ENCODE measurements around the gene ZNF732. TPM values are rescaled to one million over a fixed set of nuclear protein-coding genes. Genes with fewer than 3 reads are reported as not detected.

ZNF732 gene
- total and polyA plus RNA-seq, 2 of the 8 experiments (the other 6 are each of a cell fraction or from before 2014, with no cell fraction given): 1.9 to 35.7 TPM

DNA sequence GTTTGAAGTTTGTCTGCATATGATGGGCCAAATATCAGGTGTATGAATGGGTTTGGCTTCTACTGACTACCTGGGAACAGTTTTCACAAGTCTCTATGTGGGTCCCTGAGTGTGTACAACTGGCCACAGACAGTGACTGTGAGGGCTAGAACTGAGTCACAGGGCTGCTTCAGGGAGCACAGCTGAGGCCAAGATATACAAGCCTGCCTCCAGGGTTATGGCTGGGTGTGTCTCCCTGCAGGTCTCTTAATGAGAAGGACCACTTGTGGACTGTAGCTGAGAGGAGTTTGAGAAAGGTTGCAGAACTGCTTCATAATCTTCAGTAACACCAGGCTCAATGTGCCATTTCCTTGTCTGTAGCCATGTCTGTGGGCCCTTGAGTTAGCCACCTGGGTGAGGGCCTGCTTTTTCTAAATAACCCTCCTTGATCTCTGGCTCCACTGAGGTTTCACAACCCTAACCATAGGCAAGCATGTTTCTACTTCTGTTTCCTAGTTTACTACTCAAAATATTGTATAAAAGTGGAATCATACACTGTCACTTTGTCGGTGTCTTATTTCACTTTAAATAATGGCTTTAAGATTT is 81.3 kb downstream of the ZNF732 start (continued):
- TF ChIP-seq, protein P1, sequence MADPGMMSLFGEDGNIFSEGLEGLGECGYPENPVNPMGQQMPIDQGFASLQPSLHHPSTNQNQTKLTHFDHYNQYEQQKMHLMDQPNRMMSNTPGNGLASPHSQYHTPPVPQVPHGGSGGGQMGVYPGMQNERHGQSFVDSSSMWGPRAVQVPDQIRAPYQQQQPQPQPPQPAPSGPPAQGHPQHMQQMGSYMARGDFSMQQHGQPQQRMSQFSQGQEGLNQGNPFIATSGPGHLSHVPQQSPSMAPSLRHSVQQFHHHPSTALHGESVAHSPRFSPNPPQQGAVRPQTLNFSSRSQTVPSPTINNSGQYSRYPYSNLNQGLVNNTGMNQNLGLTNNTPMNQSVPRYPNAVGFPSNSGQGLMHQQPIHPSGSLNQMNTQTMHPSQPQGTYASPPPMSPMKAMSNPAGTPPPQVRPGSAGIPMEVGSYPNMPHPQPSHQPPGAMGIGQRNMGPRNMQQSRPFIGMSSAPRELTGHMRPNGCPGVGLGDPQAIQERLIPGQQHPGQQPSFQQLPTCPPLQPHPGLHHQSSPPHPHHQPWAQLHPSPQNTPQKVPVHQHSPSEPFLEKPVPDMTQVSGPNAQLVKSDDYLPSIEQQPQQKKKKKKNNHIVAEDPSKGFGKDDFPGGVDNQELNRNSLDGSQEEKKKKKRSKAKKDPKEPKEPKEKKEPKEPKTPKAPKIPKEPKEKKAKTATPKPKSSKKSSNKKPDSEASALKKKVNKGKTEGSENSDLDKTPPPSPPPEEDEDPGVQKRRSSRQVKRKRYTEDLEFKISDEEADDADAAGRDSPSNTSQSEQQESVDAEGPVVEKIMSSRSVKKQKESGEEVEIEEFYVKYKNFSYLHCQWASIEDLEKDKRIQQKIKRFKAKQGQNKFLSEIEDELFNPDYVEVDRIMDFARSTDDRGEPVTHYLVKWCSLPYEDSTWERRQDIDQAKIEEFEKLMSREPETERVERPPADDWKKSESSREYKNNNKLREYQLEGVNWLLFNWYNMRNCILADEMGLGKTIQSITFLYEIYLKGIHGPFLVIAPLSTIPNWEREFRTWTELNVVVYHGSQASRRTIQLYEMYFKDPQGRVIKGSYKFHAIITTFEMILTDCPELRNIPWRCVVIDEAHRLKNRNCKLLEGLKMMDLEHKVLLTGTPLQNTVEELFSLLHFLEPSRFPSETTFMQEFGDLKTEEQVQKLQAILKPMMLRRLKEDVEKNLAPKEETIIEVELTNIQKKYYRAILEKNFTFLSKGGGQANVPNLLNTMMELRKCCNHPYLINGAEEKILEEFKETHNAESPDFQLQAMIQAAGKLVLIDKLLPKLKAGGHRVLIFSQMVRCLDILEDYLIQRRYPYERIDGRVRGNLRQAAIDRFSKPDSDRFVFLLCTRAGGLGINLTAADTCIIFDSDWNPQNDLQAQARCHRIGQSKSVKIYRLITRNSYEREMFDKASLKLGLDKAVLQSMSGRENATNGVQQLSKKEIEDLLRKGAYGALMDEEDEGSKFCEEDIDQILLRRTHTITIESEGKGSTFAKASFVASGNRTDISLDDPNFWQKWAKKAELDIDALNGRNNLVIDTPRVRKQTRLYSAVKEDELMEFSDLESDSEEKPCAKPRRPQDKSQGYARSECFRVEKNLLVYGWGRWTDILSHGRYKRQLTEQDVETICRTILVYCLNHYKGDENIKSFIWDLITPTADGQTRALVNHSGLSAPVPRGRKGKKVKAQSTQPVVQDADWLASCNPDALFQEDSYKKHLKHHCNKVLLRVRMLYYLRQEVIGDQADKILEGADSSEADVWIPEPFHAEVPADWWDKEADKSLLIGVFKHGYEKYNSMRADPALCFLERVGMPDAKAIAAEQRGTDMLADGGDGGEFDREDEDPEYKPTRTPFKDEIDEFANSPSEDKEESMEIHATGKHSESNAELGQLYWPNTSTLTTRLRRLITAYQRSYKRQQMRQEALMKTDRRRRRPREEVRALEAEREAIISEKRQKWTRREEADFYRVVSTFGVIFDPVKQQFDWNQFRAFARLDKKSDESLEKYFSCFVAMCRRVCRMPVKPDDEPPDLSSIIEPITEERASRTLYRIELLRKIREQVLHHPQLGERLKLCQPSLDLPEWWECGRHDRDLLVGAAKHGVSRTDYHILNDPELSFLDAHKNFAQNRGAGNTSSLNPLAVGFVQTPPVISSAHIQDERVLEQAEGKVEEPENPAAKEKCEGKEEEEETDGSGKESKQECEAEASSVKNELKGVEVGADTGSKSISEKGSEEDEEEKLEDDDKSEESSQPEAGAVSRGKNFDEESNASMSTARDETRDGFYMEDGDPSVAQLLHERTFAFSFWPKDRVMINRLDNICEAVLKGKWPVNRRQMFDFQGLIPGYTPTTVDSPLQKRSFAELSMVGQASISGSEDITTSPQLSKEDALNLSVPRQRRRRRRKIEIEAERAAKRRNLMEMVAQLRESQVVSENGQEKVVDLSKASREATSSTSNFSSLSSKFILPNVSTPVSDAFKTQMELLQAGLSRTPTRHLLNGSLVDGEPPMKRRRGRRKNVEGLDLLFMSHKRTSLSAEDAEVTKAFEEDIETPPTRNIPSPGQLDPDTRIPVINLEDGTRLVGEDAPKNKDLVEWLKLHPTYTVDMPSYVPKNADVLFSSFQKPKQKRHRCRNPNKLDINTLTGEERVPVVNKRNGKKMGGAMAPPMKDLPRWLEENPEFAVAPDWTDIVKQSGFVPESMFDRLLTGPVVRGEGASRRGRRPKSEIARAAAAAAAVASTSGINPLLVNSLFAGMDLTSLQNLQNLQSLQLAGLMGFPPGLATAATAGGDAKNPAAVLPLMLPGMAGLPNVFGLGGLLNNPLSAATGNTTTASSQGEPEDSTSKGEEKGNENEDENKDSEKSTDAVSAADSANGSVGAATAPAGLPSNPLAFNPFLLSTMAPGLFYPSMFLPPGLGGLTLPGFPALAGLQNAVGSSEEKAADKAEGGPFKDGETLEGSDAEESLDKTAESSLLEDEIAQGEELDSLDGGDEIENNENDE (IDR thresholded peaks at IDR 0.05; ENCODE audit: insufficient replicate concordance, low read length): no peak
- TF ChIP-seq, protein P2, sequence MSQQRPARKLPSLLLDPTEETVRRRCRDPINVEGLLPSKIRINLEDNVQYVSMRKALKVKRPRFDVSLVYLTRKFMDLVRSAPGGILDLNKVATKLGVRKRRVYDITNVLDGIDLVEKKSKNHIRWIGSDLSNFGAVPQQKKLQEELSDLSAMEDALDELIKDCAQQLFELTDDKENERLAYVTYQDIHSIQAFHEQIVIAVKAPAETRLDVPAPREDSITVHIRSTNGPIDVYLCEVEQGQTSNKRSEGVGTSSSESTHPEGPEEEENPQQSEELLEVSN (IDR thresholded peaks at IDR 0.05): no peak
- TF ChIP-seq TAF1 (IDR thresholded peaks at IDR 0.05; ENCODE audit: low read depth, low read length) (no peak), JUND (IDR thresholded peaks at IDR 0.05; ENCODE audit: low read length) (no peak), GTF2F1 (IDR thresholded peaks at IDR 0.05; ENCODE audit: borderline replicate concordance, low read depth, low read length) (no peak)
- TF ChIP-seq, protein P3, sequence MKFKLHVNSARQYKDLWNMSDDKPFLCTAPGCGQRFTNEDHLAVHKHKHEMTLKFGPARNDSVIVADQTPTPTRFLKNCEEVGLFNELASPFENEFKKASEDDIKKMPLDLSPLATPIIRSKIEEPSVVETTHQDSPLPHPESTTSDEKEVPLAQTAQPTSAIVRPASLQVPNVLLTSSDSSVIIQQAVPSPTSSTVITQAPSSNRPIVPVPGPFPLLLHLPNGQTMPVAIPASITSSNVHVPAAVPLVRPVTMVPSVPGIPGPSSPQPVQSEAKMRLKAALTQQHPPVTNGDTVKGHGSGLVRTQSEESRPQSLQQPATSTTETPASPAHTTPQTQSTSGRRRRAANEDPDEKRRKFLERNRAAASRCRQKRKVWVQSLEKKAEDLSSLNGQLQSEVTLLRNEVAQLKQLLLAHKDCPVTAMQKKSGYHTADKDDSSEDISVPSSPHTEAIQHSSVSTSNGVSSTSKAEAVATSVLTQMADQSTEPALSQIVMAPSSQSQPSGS (IDR thresholded peaks at IDR 0.05; ENCODE audit: low read length): no peak

All from H1 (cell line).